RWPE2 (cell line): ENCODE results near the gene MPRIP.

Experiments used
- ATAC-seq: fragments of 200-7000 bp; cut with Tn5 transposase; 3 replicates; pipeline ENCODE4 v1.9.1; 2021; ENCODE audit warnings: low read depth
- DNase-seq: peaks from one replicate; pipeline ENCODE4 v3.0.0-alpha.2; 2020; ENCODE audit warnings: low spot score
- H3K27ac ChIP-seq: fragments of 450-650 bp; 2 replicates; pipeline ENCODE4 v1.5.1; 2017; ENCODE audit warnings: mild to moderate bottlenecking; ENCODE audit not compliant: poor library complexity, severe bottlenecking
- H3K27me3 ChIP-seq: fragments of 250-450 bp; sonication (Bioruptor Pico); 2 replicates; pipeline ENCODE4 v1.5.1; 2021; ENCODE audit warnings: mild to moderate bottlenecking, moderate library complexity; ENCODE audit not compliant: insufficient read depth, poor library complexity, severe bottlenecking
- H3K36me3 ChIP-seq: fragments of 250-450 bp; sonication (Bioruptor Pico); 2 replicates; pipeline ENCODE4 v1.5.1; 2020; ENCODE audit warnings: low read depth, mild to moderate bottlenecking, moderate library complexity
- H3K4me1 ChIP-seq: fragments of 250-450 bp; sonication (Bioruptor Pico); 2 replicates; pipeline ENCODE4 v1.5.1; 2021; ENCODE audit warnings: mild to moderate bottlenecking, moderate library complexity; ENCODE audit not compliant: insufficient read depth, poor library complexity, severe bottlenecking
- H3K4me3 ChIP-seq: fragments of 250-450 bp; sonication (Bioruptor Pico); 2 replicates; pipeline ENCODE4 v1.5.1; 2021; ENCODE audit warnings: mild to moderate bottlenecking, moderate library complexity; ENCODE audit not compliant: severe bottlenecking
- H3K9me3 ChIP-seq: fragments of 250-450 bp; sonication (Bioruptor Pico); 2 replicates; pipeline ENCODE4 v1.5.1; 2021; ENCODE audit warnings: mild to moderate bottlenecking, moderate library complexity; ENCODE audit not compliant: severe bottlenecking
- CTCF ChIP-seq: fragments of 450-650 bp; IDR thresholded peaks from one replicate; pipeline ENCODE4 v1.5.1; 2017; ENCODE audit warnings: mild to moderate bottlenecking, moderate library complexity; ENCODE audit not compliant: poor library complexity, severe bottlenecking

MPRIP gene

DNA sequence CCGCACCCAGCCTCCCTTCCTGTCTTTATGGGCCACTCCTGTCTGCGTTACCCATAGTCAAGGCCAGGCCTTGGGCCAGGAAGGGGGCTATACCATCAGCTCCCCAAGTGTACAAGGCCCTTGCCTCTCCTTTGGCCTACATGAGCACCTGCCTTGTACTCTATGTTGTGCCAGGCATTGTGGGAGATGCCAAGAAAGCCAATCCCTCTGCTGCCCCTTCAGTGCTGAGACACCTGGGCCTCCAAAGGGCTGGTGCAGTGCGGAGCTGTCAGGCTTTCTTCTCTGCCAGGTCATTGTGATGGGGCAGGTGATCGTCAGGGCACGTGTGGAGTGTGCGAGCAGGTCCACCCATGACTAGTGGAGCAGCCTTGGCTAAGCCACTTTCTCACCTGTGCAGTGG lies 59.9 kb downstream of the MPRIP start:
- TF ChIP-seq CTCF: no peak
- Histone ChIP-seq H3K36me3 (peaks cover 44% of the 10 kb centered on the region), H3K27ac (no peak overlapping the region), H3K27me3 (no peaks in the 10 kb centered on the region), H3K4me1 (no peaks in the 10 kb centered on the region), H3K9me3 (no peaks in the 10 kb centered on the region), H3K4me3 (no peak overlapping the region)
- no peak for DNase-seq
- ATAC-seq: no peak

DNA sequence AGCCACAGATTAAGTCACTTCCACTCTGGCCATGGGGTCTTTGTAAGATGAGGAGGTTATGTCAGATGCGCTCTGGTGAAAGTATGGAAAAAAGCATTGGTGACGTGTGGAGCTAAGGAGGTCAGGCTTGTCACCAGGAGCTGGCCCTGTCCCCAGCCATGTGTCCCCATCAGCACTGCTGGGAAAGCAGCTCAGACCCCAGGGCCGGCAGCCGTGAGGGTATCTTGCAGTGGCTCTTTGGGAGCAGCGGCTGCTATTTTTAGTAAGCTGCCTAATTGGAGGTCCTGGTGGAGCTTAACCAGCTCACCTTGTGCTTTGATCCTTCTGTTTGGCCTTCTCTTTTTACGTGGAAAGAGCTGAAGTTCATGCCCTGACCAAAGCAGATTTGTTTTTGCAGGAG lies 60.9 kb downstream of the MPRIP start:
- no peak overlapping the region for H3K27ac ChIP-seq
- TF ChIP-seq CTCF: no peak
- H3K27me3 ChIP-seq: no peaks in the 10 kb centered on the region
- no peak for ATAC-seq
- H3K36me3 ChIP-seq: peaks cover 34% of the 10 kb centered on the region
- no peak for DNase-seq
- H3K4me3 ChIP-seq: no peak overlapping the region
- no peaks in the 10 kb centered on the region for H3K9me3 ChIP-seq
- peaks cover 5% of the 10 kb centered on the region for H3K4me1 ChIP-seq

- no peak overlapping the region for H3K4me3 ChIP-seq
- H3K9me3 ChIP-seq: no peaks in the 10 kb centered on the region
- DNase-seq (no peak), ATAC-seq (no peak)
- H3K27ac ChIP-seq: no peak overlapping the region
- TF ChIP-seq CTCF: no peak
- H3K27me3 ChIP-seq: no peaks in the 10 kb centered on the region
- peaks cover 12% of the 10 kb centered on the region for H3K4me1 ChIP-seq
- H3K36me3 ChIP-seq: peaks cover 30% of the 10 kb centered on the region
Measured at GRCh38 chr17:17104036-17104435, 61.8 kb downstream of the MPRIP start.

DNA sequence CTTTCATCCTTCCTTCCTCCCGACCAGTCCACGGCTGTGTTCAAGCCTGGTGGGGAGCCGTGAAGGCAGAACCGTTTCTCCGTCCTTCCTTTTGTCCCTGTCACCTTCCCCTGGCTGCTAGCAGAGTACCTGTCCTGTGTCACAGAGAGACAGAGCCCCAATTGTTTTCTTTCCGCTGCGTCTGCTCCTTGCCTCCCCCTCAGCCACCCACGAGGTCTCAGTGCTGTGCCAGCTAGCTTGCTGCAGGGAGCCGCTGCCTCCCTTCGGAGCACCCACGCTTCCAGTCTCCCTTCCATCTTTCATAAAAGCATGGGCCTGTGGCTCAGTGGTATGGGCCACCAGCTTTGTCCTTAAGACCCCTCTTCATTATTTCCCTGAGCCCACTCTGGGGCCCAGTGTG lies 62.2 kb downstream of the MPRIP start:
- Histone ChIP-seq H3K27ac (no peak overlapping the region), H3K9me3 (no peaks in the 10 kb centered on the region), H3K27me3 (no peaks in the 10 kb centered on the region), H3K36me3 (peaks cover 30% of the 10 kb centered on the region), H3K4me3 (no peak overlapping the region), H3K4me1 (peaks cover 16% of the 10 kb centered on the region)
- DNase-seq (no peak), ATAC-seq (no peak)
- TF ChIP-seq CTCF: no peak

GRCh38 chr17:17105976-17106375 lies 63.7 kb downstream of the MPRIP start:
- peaks cover 24% of the 10 kb centered on the region for H3K36me3 ChIP-seq
- H3K4me1 ChIP-seq: peaks cover 24% of the 10 kb centered on the region
- H3K27me3 ChIP-seq: no peaks in the 10 kb centered on the region
- H3K9me3 ChIP-seq: no peaks in the 10 kb centered on the region
- no peak for ATAC-seq
- H3K4me3 ChIP-seq: no peak overlapping the region
- no peak for TF ChIP-seq CTCF
- H3K27ac ChIP-seq: no peak overlapping the region
- DNase-seq: no peak
